HEK293T (cell line): Measurements from ENCODE around the gene PLB1.

Experiments
- CTCF ChIA-PET: fragments of 350-600 bp; formaldehyde crosslinking; extraction: SDS; loops from one replicate; lab custom pipeline; 2021; ENCODE audit warnings: antibody characterized with exemption, inconsistent platforms; lab: Yijun Ruan, JAX
- POLR2A ChIA-PET: fragments of 350-600 bp; formaldehyde crosslinking; extraction: SDS; loops from one replicate; lab custom pipeline; 2020; ENCODE audit warnings: antibody characterized with exemption, inconsistent platforms; lab: Yijun Ruan, JAX
- DNase-seq: peaks from one replicate; pipeline ENCODE4 v3.0.0; 2012; ENCODE audit warnings: mixed read lengths; ENCODE audit errors: extremely low spot score
- ARNT ChIP-seq: fragments of 450-650 bp; IDR thresholded peaks from 2 replicates; pipeline ENCODE4 v1.6.1; 2017; ENCODE audit warnings: mild to moderate bottlenecking
- BHLHE40 ChIP-seq: fragments of 450-650 bp; IDR thresholded peaks from 2 replicates; pipeline ENCODE4 v1.6.1; 2016; ENCODE audit warnings: mild to moderate bottlenecking, moderate library complexity, borderline replicate concordance
- CTBP1 ChIP-seq: fragments of 450-650 bp; IDR thresholded peaks from 2 replicates; pipeline ENCODE4 v1.6.1; 2016; ENCODE audit warnings: borderline replicate concordance
- ELF4 ChIP-seq: fragments of 450-650 bp; IDR thresholded peaks from 2 replicates; pipeline ENCODE4 v1.6.1; 2017; ENCODE audit warnings: antibody characterized with exemption
- FOXA1 ChIP-seq: fragments of 450-650 bp; IDR thresholded peaks from 2 replicates; pipeline ENCODE4 v1.6.1; 2016; ENCODE audit warnings: mild to moderate bottlenecking
- FOXK2 ChIP-seq: fragments of 450-650 bp; IDR thresholded peaks from 2 replicates; pipeline ENCODE4 v1.6.1; 2016; ENCODE audit warnings: mild to moderate bottlenecking
- FOXM1 ChIP-seq: fragments of 450-650 bp; IDR thresholded peaks from 2 replicates; pipeline ENCODE4 v1.6.1; 2017; ENCODE audit warnings: mild to moderate bottlenecking, borderline replicate concordance
- HDGF ChIP-seq: fragments of 450-650 bp; IDR thresholded peaks from 2 replicates; pipeline ENCODE4 v1.6.1; 2017; ENCODE audit warnings: antibody characterized with exemption, borderline replicate concordance
- L3MBTL2 ChIP-seq: fragments of 450-650 bp; conservative IDR thresholded peaks from 2 replicates; pipeline ENCODE4 v1.6.1; 2016; ENCODE audit warnings: mild to moderate bottlenecking
- LEF1 ChIP-seq: fragments of 450-650 bp; IDR thresholded peaks from 2 replicates; pipeline ENCODE4 v1.6.1; 2017; ENCODE audit warnings: mild to moderate bottlenecking, borderline replicate concordance
- NFRKB ChIP-seq: fragments of 450-650 bp; IDR thresholded peaks from 2 replicates; pipeline ENCODE4 v1.6.1; 2016; ENCODE audit warnings: mild to moderate bottlenecking, moderate library complexity
- PKNOX1 ChIP-seq: fragments of 450-650 bp; IDR thresholded peaks from 2 replicates; pipeline ENCODE4 v1.6.1; 2016
- SP1 ChIP-seq: fragments of 450-650 bp; IDR thresholded peaks from 2 replicates; pipeline ENCODE4 v1.6.1; 2017
- SUZ12 ChIP-seq: fragments of 450-650 bp; IDR thresholded peaks from 2 replicates; pipeline ENCODE4 v1.6.1; 2016; ENCODE audit warnings: mild to moderate bottlenecking
- TARDBP ChIP-seq: fragments of 450-650 bp; IDR thresholded peaks from 2 replicates; pipeline ENCODE4 v1.6.1; 2016
- ZNF384 ChIP-seq: fragments of 450-650 bp; IDR thresholded peaks from 2 replicates; pipeline ENCODE4 v1.6.1; 2016

Gene PLB1

GRCh38 chr2:28673338-28673737 is 177.5 kb downstream of the PLB1 start:
- DNase-seq = no peak
- ChIA-PET POLR2A (no interaction called here), CTCF (no interaction called here)

GRCh38 chr2:28674062-28674712 is 178.3 kb downstream of the PLB1 start:
- DNase-seq = no peak
- ChIA-PET POLR2A (no interaction called here), CTCF (no interaction called here)
- TF ChIP-seq BHLHE40 (no peak), PKNOX1 (no peak), FOXK2 (no peak), SP1 (no peak), CTBP1 (no peak), FOXA1 (no peak), LEF1 (no peak), SUZ12 (no peak)

More at GRCh38 chr2:28673338-28673737, 177.5 kb downstream of the PLB1 start:
- no peak for TF ChIP-seq HDGF
- no peak for TF ChIP-seq BHLHE40
- no peak for TF ChIP-seq L3MBTL2
- no peak for TF ChIP-seq ELF4
- no peak for TF ChIP-seq ARNT
- TF ChIP-seq PKNOX1 = no peak
- TF ChIP-seq ZNF384 = no peak
- TF ChIP-seq FOXM1 = no peak
- no peak for TF ChIP-seq FOXA1
- TF ChIP-seq SUZ12 = no peak
- no peak for TF ChIP-seq FOXK2
- no peak for TF ChIP-seq CTBP1
- TF ChIP-seq LEF1 = no peak
- no peak for TF ChIP-seq TARDBP
- no peak for TF ChIP-seq SP1
- no peak for TF ChIP-seq NFRKB

- TF ChIP-seq SUZ12 (no peak), ARNT (no peak), HDGF (no peak), BHLHE40 (no peak), L3MBTL2 (no peak), ELF4 (no peak), PKNOX1 (no peak), FOXM1 (no peak), CTBP1 (no peak), NFRKB (no peak), FOXK2 (no peak), ZNF384 (no peak), FOXA1 (no peak), SP1 (no peak)
- POLR2A ChIA-PET = no interaction called here
- DNase-seq = no peak
- CTCF ChIA-PET = no interaction called here
Observed at GRCh38 chr2:28674713-28675068, 178.8 kb downstream of the PLB1 start.

- POLR2A ChIA-PET = no interaction called here
- no peak for DNase-seq
- TF ChIP-seq CTBP1 (no peak), PKNOX1 (no peak), LEF1 (no peak), FOXM1 (no peak), SP1 (no peak), NFRKB (no peak), BHLHE40 (no peak), FOXA1 (no peak), FOXK2 (no peak)
- CTCF ChIA-PET = interaction anchor here (1.2 kb wide), 1 partner anchor 13 kb away, joined by 3 read pairs; no protein-coding TSS in a partner anchor
Observed at GRCh38 chr2:28676152-28676835, 180.4 kb downstream of the PLB1 start.

GRCh38 chr2:28678175-28678855 is 182.5 kb downstream of the PLB1 start:
- no peak for DNase-seq
- ChIA-PET POLR2A (no interaction called here), CTCF (no interaction called here)
- TF ChIP-seq HDGF (no peak), TARDBP (no peak), ARNT (no peak), CTBP1 (no peak), FOXK2 (no peak), LEF1 (no peak), ZNF384 (no peak), BHLHE40 (no peak), FOXM1 (no peak), SP1 (no peak), PKNOX1 (no peak), SUZ12 (no peak), NFRKB (no peak), L3MBTL2 (no peak)
